HepG2 (cell line): Measurements from ENCODE around the gene PPP1R9B. TPM values are rescaled to one million over a fixed set of nuclear protein-coding genes. Genes with fewer than 3 reads are reported as not detected.
A peak's percentile ranks its signal among the peaks of the same experiment; 100 is the strongest.

ENCODE experiments used
- AHDC1 ChIP-seq: sonication (generic); formaldehyde crosslinking; IDR thresholded peaks from 2 replicates; pipeline ENCODE4 v1.5.1; 2020; ENCODE audit warnings: mild to moderate bottlenecking, missing genetic modification reagents, borderline replicate concordance
- ARNTL ChIP-seq: sonication (generic); formaldehyde crosslinking; IDR thresholded peaks from 2 replicates; pipeline ENCODE4 v1.4.0; 2020; ENCODE audit warnings: mild to moderate bottlenecking, missing genetic modification reagents
- CENPT ChIP-seq: sonication (generic); formaldehyde crosslinking; IDR thresholded peaks from 2 replicates; pipeline ENCODE4 v1.8.0; 2022; ENCODE audit warnings: low read depth, mild to moderate bottlenecking, moderate library complexity, missing genetic modification reagents
- HMG20A ChIP-seq: IDR thresholded peaks from 2 replicates; pipeline ENCODE4 v1.6.1; 2016; ENCODE audit warnings: borderline replicate concordance
- KLF11 ChIP-seq: IDR thresholded peaks from 2 replicates; pipeline ENCODE4 v1.6.1; 2016; ENCODE audit warnings: missing compliant biosample characterization
- NFKBIZ ChIP-seq: IDR thresholded peaks from 2 replicates; pipeline ENCODE4 v1.6.1; 2018; ENCODE audit warnings: missing genetic modification reagents, missing compliant biosample characterization
- PLRG1 ChIP-seq: fragments of 450-650 bp; conservative IDR thresholded peaks from 2 replicates; pipeline ENCODE4 v1.6.1; 2016
- SATB2 ChIP-seq: sonication (generic); formaldehyde crosslinking; IDR thresholded peaks from 2 replicates; pipeline ENCODE4 v1.5.0; 2020; ENCODE audit warnings: missing genetic modification reagents
- SP2 ChIP-seq: sonication (generic); formaldehyde crosslinking; IDR thresholded peaks from 2 replicates; pipeline ENCODE4 v1.5.1; 2020; ENCODE audit warnings: mild to moderate bottlenecking, missing genetic modification reagents
- THAP7 ChIP-seq: sonication (generic); formaldehyde crosslinking; IDR thresholded peaks from 2 replicates; pipeline ENCODE4 v1.8.1; 2023; ENCODE audit warnings: mild to moderate bottlenecking, missing genetic modification reagents
- ZNF318 ChIP-seq: sonication (generic); formaldehyde crosslinking; IDR thresholded peaks from 2 replicates; pipeline ENCODE4 v1.4.0; 2020; ENCODE audit warnings: mild to moderate bottlenecking, missing genetic modification reagents
- ZNF510 ChIP-seq: sonication (generic); formaldehyde crosslinking; IDR thresholded peaks from 2 replicates; pipeline ENCODE4 v1.4.0; 2020; ENCODE audit warnings: low read depth, mild to moderate bottlenecking, missing genetic modification reagents
- ZNF557 ChIP-seq: sonication (generic); formaldehyde crosslinking; IDR thresholded peaks from 2 replicates; pipeline ENCODE4 v1.4.0; 2020; ENCODE audit warnings: missing genetic modification reagents
- ZZZ3 ChIP-seq: sonication (generic); formaldehyde crosslinking; IDR thresholded peaks from 2 replicates; pipeline ENCODE4 v1.4.0; 2020; ENCODE audit warnings: missing genetic modification reagents, mild to moderate bottlenecking, borderline replicate concordance
- polyA plus RNA-seq, 8 experiments: library from polyadenylated mRNA; depleted of rRNA in 3 of 8; stranded (reverse) in 7 of 8; unstranded in 1 of 8; fragments of >200 nt; fragmentation: Illumina TruSeq in 4 of 8; extraction: Trizol in 4 of 8; gene quantifications; 2 replicates each; pipeline versions ENCODE4 v1.2.1 to v1.2.3, GENCODE V29; 2011 to 2016; ENCODE audit warnings: low read depth in 4 of 8, missing spikeins in 1 of 8, mixed read lengths in 1 of 8; ENCODE audit not compliant: insufficient read depth in 1 of 8
- total RNA-seq, 5 experiments: library from RNA; depleted of rRNA; stranded (reverse); fragments of >200 nt; fragmentation: Illumina TruSeq; extraction: Trizol; gene quantifications; 2 replicates each; pipeline ENCODE4 v1.2.3, GENCODE V29; 2016; ENCODE audit warnings: low read depth in 1 of 5
- TF ChIP-seq, protein P1 (sequence below): sonication (generic); formaldehyde crosslinking; IDR thresholded peaks from 2 replicates; pipeline ENCODE4 v1.4.0; 2020; ENCODE audit warnings: missing genetic modification reagents, low read depth, mild to moderate bottlenecking, borderline replicate concordance

The PPP1R9B gene
- total and polyA plus RNA-seq, 2 of the 13 experiments (the other 11 are each of a cell fraction or from before 2014, with no cell fraction given) = 9.4 to 15.8 TPM

GRCh38 chr17:50151937-50152547, 1.6 kb upstream of the PPP1R9B start (continued):
- TF ChIP-seq ZZZ3 (CRISPR knock-in tag) (peak; percentile 95), ZNF557 (CRISPR knock-in tag) (no peak), ZNF510 (CRISPR knock-in tag) (no peak), PLRG1 (no peak), KLF11 (no peak), SATB2 (CRISPR knock-in tag) (no peak), HMG20A (CRISPR knock-in tag) (no peak), THAP7 (no peak), CENPT (CRISPR knock-in tag) (no peak), ZNF318 (no peak), AHDC1 (CRISPR knock-in tag) (no peak), NFKBIZ (CRISPR knock-in tag) (no peak), ARNTL (CRISPR knock-in tag) (peak; percentile 67), SP2 (peak; percentile 36; the same call in 1 of the 2 replicates)
- TF ChIP-seq, protein P1, sequence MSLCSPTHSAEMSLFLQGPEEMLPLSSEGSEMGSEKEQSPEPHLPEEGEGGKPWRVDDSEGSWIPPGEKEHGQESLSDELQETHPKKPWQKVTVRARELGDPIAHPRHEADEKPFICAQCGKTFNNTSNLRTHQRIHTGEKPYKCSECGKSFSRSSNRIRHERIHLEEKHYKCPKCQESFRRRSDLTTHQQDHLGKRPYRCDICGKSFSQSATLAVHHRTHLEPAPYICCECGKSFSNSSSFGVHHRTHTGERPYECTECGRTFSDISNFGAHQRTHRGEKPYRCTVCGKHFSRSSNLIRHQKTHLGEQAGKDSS (CRISPR knock-in tag) = no peak
